NB4 (cell line): ENCODE measurements around the gene SPANXB1.
"Not testable (repeated sequence)": the region's sequence is repeated elsewhere in the genome, so short reads cannot be mapped to it uniquely, and the experiment has no call there.

Source experiments
- DNase-seq: peaks from one replicate; pipeline ENCODE4 v3.0.0; 2010; ENCODE audit warnings: low read depth
- H3K4me3 ChIP-seq: one replicate; pipeline ENCODE4 v1.5.1; 2011; ENCODE audit warnings: mild to moderate bottlenecking, low read depth, low read length, moderate library complexity
- MYC ChIP-seq: IDR thresholded peaks from 2 replicates; pipeline ENCODE4 v1.6.1; 2011; ENCODE audit warnings: low read depth, low read length
- POLR2A ChIP-seq: IDR thresholded peaks from 2 replicates; pipeline ENCODE4 v1.6.1; 2011; ENCODE audit warnings: mild to moderate bottlenecking; ENCODE audit not compliant: insufficient read length; ENCODE audit errors: extremely low read depth
- TF ChIP-seq, protein P1 (sequence below): IDR thresholded peaks from 2 replicates; pipeline ENCODE4 v1.6.1; 2011; ENCODE audit warnings: low read depth, low read length
- TF ChIP-seq, protein P2 (sequence below): IDR thresholded peaks from one replicate; pipeline ENCODE4 v1.5.1; 2012; ENCODE audit warnings: low read depth, low read length

SPANXB1 gene, protein sequence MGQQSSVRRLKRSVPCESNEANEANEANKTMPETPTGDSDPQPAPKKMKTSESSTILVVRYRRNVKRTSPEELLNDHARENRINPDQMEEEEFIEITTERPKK

DNA sequence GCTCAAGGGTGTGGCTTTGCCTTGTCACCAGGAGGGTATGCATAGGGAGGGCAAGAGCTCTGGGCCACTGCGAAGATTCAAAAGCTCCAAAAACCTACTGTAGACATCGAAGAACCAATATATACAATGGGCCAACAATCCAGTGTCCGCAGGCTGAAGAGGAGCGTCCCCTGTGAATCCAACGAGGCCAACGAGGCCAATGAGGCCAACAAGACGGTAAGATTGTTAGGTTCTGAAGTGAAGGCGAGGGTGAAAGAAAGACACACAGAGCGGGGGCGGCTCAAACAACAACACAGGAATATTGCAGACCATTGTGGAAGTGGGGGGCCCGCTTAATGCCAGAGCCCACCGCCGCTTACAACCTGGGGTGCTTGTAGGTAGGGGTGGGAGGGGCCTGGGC, at the start of gene SPANXB1:
Gene SPANXB1, plus strand, starts transcription at position 27 of the 400 bp plus-strand sequence. Its CDS starts 100 bp downstream, at position 127.
- not testable (repeated sequence) for H3K4me3 ChIP-seq, DNase-seq

DNA sequence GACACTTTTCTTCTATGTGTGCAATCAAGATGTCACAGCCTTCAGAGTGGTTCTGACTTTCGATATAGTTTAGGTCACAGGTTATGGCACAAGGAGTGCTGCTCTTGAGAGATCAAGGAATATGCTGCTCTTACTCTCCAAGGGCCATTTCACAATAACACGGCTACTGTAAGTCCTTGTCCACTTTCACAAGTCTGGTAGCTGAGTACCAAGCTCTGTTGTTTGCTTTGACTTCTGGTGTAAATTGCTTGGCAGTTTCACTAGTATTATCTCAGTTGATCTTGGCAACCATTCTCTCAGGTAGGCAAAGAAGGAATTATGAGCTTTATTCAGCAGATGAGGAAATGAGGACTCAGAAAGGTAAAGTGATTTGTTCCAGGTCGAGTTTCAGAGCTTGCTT, 35.4 kb upstream of the SPANXB1 start:
- no peak overlapping the region for H3K4me3 ChIP-seq
- DNase-seq, result no peak
- TF ChIP-seq POLR2A, result no peak

DNA sequence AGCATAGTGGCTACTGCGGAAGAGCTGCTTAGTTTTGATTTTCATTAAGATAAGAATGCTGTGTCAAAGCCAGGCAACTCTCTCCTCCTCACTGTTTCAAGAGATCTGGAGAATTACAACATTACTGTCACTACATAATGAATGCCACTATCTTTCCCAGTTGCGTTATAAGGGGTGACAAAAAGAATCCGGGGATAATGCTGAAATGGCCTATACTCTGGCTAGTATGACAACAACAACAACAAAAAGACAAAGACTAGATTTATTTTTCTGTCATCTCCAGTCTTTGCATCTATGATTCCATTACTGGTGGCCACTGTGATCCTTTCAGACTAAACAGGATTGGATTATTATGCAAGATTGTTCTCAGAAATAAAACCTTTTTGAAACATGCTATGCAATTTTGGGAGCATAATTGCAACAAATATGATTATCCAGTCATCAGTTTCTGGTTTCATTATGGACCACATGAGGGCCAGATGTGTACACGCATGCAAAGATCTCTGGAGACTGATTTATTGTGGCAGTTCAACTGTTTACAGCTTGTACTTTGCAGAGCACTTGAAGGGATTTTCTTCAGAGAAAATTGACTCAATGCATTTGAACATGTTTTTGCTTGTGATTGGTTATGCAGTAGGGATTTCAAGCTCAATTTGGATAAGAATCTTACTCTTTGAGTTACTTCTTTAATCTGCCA, 31.1 kb upstream of the SPANXB1 start:
- TF ChIP-seq, protein P1, sequence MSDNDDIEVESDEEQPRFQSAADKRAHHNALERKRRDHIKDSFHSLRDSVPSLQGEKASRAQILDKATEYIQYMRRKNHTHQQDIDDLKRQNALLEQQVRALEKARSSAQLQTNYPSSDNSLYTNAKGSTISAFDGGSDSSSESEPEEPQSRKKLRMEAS, result no peak
- TF ChIP-seq MYC, result no peak
- TF ChIP-seq, protein P2, sequence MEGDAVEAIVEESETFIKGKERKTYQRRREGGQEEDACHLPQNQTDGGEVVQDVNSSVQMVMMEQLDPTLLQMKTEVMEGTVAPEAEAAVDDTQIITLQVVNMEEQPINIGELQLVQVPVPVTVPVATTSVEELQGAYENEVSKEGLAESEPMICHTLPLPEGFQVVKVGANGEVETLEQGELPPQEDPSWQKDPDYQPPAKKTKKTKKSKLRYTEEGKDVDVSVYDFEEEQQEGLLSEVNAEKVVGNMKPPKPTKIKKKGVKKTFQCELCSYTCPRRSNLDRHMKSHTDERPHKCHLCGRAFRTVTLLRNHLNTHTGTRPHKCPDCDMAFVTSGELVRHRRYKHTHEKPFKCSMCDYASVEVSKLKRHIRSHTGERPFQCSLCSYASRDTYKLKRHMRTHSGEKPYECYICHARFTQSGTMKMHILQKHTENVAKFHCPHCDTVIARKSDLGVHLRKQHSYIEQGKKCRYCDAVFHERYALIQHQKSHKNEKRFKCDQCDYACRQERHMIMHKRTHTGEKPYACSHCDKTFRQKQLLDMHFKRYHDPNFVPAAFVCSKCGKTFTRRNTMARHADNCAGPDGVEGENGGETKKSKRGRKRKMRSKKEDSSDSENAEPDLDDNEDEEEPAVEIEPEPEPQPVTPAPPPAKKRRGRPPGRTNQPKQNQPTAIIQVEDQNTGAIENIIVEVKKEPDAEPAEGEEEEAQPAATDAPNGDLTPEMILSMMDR, result no peak
- no peak for TF ChIP-seq POLR2A
- no peak for DNase-seq
- H3K4me3 ChIP-seq, result no peak overlapping the region

DNA sequence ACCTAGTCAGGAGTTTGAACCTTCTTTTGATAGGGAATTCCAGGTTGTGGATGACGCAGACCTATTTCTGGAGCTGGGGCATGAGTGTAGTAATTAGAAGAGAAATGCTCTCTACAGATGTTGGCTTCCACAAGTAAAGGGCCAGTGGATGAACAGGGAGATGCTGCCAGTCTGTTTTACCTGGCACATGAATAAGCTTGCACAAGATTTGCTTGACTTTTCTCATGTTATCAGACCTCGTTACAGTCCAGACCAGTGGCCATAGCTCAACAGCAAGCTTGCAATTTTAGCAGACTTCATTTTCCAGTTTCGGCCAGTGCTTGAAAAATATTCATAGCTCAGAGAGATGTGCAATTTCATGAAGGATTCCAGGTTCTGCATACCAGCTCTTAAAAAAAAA, 26.9 kb upstream of the SPANXB1 start:
- TF ChIP-seq, protein P2, result no peak
- TF ChIP-seq POLR2A (no peak), MYC (no peak)
- TF ChIP-seq, protein P1, result no peak
- H3K4me3 ChIP-seq, result no peak overlapping the region
- no peak for DNase-seq

DNA sequence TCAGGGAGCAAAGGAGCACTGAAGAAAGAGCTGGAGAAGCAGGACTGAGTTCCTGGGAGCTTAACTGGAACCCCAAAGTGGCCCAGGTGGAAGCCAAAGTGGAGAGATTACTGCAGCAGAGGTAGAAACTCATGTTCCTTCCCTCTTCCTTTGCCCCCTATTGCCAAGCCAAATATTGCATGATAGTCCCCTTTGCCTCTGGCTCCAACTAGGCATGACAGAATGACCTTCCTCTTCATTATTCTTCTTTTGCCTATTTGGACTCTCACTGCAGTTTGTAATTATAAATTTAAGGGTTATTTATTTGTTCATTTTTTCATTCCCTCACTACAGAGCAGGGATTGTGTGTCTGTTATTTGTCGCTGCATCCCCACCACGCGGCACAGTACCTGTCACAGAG, 22.1 kb upstream of the SPANXB1 start:
- no peak for DNase-seq
- TF ChIP-seq MYC (no peak), POLR2A (no peak)
- TF ChIP-seq, protein P2, result no peak
- TF ChIP-seq, protein P1, result no peak
- no peak overlapping the region for H3K4me3 ChIP-seq

DNA sequence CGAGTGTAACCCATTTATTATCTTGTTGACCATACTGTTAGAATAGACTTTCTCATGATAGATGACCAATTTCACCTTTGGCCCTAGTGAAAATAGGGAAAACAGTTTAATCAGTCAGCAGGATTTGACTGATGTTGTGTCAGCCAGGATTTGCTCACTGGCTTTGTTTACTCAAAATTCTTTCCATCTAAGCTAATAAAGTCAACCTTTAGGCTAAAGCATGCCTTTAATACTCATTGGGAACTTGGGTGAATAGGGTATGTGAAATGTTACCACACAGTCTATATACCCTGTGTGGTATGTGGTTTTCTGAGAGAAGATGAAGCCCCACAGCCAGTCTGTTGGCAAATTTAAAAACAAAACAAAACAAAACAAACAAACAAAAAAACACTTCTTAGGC, 18.7 kb upstream of the SPANXB1 start:
- H3K4me3 ChIP-seq, result no peak overlapping the region
- DNase-seq, result no peak
- TF ChIP-seq, protein P1, result no peak
- no peak for TF ChIP-seq POLR2A
- TF ChIP-seq, protein P2, result no peak
- TF ChIP-seq MYC, result no peak

DNA sequence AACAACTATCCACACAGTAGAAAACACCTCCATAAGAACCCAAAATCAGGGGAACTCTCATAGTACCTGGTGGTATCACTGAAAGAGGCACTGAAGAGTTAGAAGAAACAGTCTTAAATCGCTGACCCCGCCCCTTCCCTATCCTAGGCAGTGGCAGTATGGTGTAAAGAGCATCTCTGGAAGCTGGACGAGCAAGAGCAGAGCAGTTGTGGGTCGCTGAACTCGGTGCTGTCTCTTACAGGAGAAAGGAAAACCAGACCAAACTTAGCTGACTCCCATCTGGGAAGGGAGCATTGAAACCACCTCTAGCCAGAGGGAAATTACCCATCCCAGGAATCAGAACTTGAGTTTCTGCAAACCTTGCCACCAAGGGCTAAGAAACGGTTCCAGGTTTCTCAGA, 2.8 kb downstream of the SPANXB1 start:
- H3K4me3 ChIP-seq, DNase-seq: not testable (repeated sequence)

DNA sequence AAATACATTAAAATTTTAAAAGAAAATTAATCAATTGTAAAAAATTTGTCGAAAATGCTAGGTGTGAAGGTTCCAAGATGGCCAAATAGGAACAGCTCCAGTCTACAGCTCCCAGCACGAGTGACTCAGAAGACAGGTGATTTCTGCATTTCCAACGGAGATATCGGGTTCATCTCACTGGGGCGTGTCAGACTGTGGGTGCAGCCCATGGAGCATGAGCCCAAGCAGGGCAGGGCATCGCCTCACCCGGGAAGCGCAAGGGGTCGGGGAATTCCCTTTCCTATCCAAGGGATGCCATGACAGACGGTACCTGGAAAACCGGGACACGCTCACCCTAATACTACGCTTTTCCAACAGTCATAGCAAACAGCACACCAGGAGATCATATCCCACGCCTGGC, 41.9 kb downstream of the SPANXB1 start:
- not testable (repeated sequence) for DNase-seq

DNA sequence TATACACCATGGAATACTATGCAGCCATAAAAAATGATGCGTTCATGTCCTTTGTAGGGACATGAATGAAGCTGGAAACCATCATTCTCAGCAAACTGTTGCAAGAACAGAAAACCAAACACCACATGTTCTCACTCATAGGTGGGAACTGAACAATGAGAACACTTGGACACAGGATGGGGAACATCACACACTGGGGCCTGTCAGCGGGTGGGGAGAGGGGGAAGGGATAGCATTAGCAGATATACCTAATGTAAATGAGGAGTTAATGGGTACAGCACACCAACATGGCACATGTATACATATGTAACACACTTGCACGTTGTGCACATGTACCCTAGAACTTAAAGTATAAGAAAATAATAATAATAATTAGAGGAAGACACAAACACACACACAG, 47.5 kb downstream of the SPANXB1 start:
- not testable (repeated sequence) for H3K4me3 ChIP-seq, DNase-seq

More for the DNA sequence above, 41.9 kb downstream of the SPANXB1 start:
- not testable (repeated sequence) for H3K4me3 ChIP-seq

DNA sequence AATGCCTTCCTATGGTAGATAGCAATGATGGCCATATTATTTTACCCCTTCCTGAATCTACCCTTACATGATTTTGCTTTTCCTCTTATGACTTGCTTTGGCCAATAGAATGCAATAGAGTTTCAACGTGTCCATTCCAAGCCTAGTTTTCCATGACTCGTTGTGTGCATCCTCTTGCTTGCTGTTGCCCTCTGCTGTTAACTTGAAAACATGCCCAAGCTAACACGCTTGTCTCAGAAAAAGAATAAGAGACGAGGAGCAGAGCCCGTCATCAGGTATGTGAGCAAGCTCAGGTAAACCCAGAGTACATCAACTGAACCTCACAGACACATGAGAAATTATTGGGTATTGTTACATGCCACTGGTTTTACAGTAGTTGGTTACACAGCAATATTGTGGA, 49.7 kb downstream of the SPANXB1 start:
- not testable (repeated sequence) for DNase-seq, H3K4me3 ChIP-seq
